SH-SY5Y (cell line): ENCODE measurements around the gene GARIN3.

Experiments
- GATA2 ChIP-seq: IDR thresholded peaks from 2 replicates; pipeline ENCODE4 v1.6.1; 2011; ENCODE audit warnings: mild to moderate bottlenecking, low read depth, low read length
- GATA3 ChIP-seq: IDR thresholded peaks from 2 replicates; pipeline ENCODE4 v1.6.1; 2011; ENCODE audit warnings: low read depth, mild to moderate bottlenecking, low read length, moderate library complexity

- TF ChIP-seq GATA2, result no peak
- TF ChIP-seq GATA3, result no peak
Measured at GRCh38 chr5:157115012-157115411, 51.1 kb downstream of the GARIN3 start.
